Measurements from ENCODE around the gene PDE4D. TPM values are rescaled to one million over a fixed set of nuclear protein-coding genes. Genes with fewer than 3 reads are reported as not detected.

Gene PDE4D
- polyA plus RNA-seq, 1 donor (not counting 4 experiments of a cell fraction or from before 2014, with no cell fraction given), result 3.6 TPM

DNA sequence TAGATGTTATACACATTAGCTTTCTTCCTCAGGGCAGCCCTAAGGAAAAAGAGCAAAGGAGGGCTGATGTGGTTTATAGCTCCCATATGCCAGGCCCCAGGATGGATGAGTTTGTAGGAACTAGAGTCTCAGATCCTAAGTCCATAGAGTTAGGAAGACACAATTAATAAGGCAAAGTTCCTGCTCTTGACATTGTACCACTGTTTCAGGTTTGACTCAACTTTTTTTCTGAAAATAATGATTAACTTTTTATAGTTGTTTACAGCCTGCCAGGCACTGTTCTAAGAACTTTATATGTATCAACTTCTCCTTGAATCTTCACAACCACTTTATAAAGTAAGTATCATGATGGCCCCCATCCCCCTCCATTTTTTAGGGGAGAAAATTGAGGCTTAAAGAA, 339.5 kb downstream of the PDE4D start:
- H3K4me3 ChIP-seq (ENCODE audit: control insufficient read depth in 2 of 3, extremely low read depth in 1 of 3, insufficient read depth in 2 of 3, low read depth in 1 of 3, low read length in 3 of 3), result no peak overlapping the region

DNA sequence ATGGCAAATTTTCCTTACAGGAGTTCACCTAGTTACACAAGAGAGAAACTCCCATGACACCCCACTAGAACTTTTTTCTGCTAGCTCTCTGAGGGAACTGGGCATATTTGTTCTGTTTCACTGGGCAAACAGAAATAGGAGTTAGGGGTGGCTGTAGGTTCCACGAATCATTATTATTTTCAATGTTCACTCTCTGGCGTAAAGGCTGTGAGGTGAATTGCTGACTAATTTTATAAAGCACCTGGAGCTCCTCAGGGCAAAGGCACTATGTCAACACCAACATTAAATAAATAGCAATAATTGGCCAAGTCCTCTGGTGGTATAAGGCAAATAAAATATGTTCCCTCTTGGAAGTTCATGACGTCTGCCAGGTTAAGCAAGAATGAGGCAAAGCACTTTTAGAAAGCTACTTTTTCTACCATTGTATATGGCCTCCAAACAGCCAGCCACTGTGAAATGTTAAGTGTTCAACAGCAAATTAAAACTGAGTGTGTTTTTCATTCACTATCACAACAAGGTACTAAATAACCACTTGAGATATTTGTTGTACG, 344.6 kb downstream of the PDE4D start:
- no peak overlapping the region for H3K27ac ChIP-seq (ENCODE audit: control insufficient read depth, insufficient read depth, low read length)
- H3K9me1 ChIP-seq (ENCODE audit: control insufficient read depth, extremely low read depth, insufficient read depth, low read length), result no peaks in the 10 kb centered on the region
- dilution Hi-C loops (cut with MboI; ENCODE audit: extremely low pct_ligation_motif_present, low sequenced_read_pairs), result no loop called here
- H3K4me3 ChIP-seq (ENCODE audit: control insufficient read depth in 2 of 3, extremely low read depth in 1 of 3, insufficient read depth in 2 of 3, low read depth in 1 of 3, low read length in 3 of 3), result no peak overlapping the region
- no peak overlapping the region for H2AFZ ChIP-seq (ENCODE audit: control insufficient read depth, low read length)
- H3K4me1 ChIP-seq (ENCODE audit: control insufficient read depth, extremely low read depth, insufficient read depth, low read length), result peaks cover 3% of the 10 kb centered on the region
- FAIRE-seq (peak; percentile 17), DNase-seq (ENCODE audit: low read depth, low spot score) (no peak)
- no peaks in the 10 kb centered on the region for H3K27me3 ChIP-seq (ENCODE audit: control insufficient read depth, extremely low read depth, insufficient read depth, low read length)
- no peaks in the 10 kb centered on the region for H3K79me2 ChIP-seq (ENCODE audit: control insufficient read depth, insufficient read depth, low read length)
- TF ChIP-seq, protein P1, sequence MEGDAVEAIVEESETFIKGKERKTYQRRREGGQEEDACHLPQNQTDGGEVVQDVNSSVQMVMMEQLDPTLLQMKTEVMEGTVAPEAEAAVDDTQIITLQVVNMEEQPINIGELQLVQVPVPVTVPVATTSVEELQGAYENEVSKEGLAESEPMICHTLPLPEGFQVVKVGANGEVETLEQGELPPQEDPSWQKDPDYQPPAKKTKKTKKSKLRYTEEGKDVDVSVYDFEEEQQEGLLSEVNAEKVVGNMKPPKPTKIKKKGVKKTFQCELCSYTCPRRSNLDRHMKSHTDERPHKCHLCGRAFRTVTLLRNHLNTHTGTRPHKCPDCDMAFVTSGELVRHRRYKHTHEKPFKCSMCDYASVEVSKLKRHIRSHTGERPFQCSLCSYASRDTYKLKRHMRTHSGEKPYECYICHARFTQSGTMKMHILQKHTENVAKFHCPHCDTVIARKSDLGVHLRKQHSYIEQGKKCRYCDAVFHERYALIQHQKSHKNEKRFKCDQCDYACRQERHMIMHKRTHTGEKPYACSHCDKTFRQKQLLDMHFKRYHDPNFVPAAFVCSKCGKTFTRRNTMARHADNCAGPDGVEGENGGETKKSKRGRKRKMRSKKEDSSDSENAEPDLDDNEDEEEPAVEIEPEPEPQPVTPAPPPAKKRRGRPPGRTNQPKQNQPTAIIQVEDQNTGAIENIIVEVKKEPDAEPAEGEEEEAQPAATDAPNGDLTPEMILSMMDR (optimal IDR thresholded peaks at IDR 0.05 in 1 of 3, IDR thresholded peaks at IDR 0.05 in 1 of 3, conservative IDR thresholded peaks at IDR 0.05 in 1 of 3; ENCODE audit: extremely low read depth in 1 of 3, insufficient read depth in 2 of 3, low read length in 3 of 3), result no peak
- no peak for TF ChIP-seq EZH2 (IDR thresholded peaks at IDR 0.05; ENCODE audit: low read length)
- no peak overlapping the region for H3K4me2 ChIP-seq (ENCODE audit: control insufficient read depth, extremely low read depth, insufficient read depth, low read depth, low read length)
- H3K9ac ChIP-seq (ENCODE audit: control insufficient read depth, extremely low read depth, insufficient read depth, low read length), result no peak overlapping the region
- no peaks in the 10 kb centered on the region for H3K9me3 ChIP-seq (ENCODE audit: control insufficient read depth, low read depth, low read length)
- H4K20me1 ChIP-seq (ENCODE audit: control insufficient read depth, extremely low read depth, insufficient read depth, low read length), result no peaks in the 10 kb centered on the region
- H3K36me3 ChIP-seq (ENCODE audit: control insufficient read depth in 2 of 2, extremely low read depth in 1 of 2, insufficient read depth in 2 of 2, low read length in 2 of 2), result no peaks in the 10 kb centered on the region

More for the DNA sequence above, 339.5 kb downstream of the PDE4D start:
- Histone ChIP-seq H3K9me3 (ENCODE audit: control insufficient read depth, low read depth, low read length) (no peaks in the 10 kb centered on the region), H3K79me2 (ENCODE audit: control insufficient read depth, insufficient read depth, low read length) (no peaks in the 10 kb centered on the region), H3K36me3 (ENCODE audit: control insufficient read depth in 2 of 2, extremely low read depth in 1 of 2, insufficient read depth in 2 of 2, low read length in 2 of 2) (no peaks in the 10 kb centered on the region), H3K27ac (ENCODE audit: control insufficient read depth, insufficient read depth, low read length) (no peak overlapping the region), H3K9ac (ENCODE audit: control insufficient read depth, extremely low read depth, insufficient read depth, low read length) (no peak overlapping the region), H4K20me1 (ENCODE audit: control insufficient read depth, extremely low read depth, insufficient read depth, low read length) (no peaks in the 10 kb centered on the region), H3K9me1 (ENCODE audit: control insufficient read depth, extremely low read depth, insufficient read depth, low read length) (no peaks in the 10 kb centered on the region), H2AFZ (ENCODE audit: control insufficient read depth, low read length) (no peak overlapping the region), H3K4me2 (ENCODE audit: control insufficient read depth, extremely low read depth, insufficient read depth, low read depth, low read length) (no peak overlapping the region), H3K4me1 (ENCODE audit: control insufficient read depth, extremely low read depth, insufficient read depth, low read length) (peaks cover 3% of the 10 kb centered on the region), H3K27me3 (ENCODE audit: control insufficient read depth, extremely low read depth, insufficient read depth, low read length) (no peaks in the 10 kb centered on the region)
- FAIRE-seq, result no peak
- TF ChIP-seq, protein P1 (optimal IDR thresholded peaks at IDR 0.05 in 1 of 3, IDR thresholded peaks at IDR 0.05 in 1 of 3, conservative IDR thresholded peaks at IDR 0.05 in 1 of 3; ENCODE audit: extremely low read depth in 1 of 3, insufficient read depth in 2 of 3, low read length in 3 of 3), result no peak
- no peak for TF ChIP-seq EZH2 (IDR thresholded peaks at IDR 0.05; ENCODE audit: low read length)
- DNase-seq (ENCODE audit: low read depth, low spot score), result no peak
- dilution Hi-C loops (cut with MboI; ENCODE audit: extremely low pct_ligation_motif_present, low sequenced_read_pairs), result no loop called here
